GM18873 (cell line): ENCODE data around the gene CHPT1.
A peak's percentile ranks its signal among the peaks of the same experiment; 100 is the strongest.
"Not testable (repeated sequence)": the region's sequence is repeated elsewhere in the genome, so short reads cannot be mapped to it uniquely, and the experiment has no call there.

ENCODE experiments used
- ATAC-seq: cut with Tn5 transposase; IDR thresholded peaks from one replicate; pipeline ENCODE4 v1.9.1; 2021; ENCODE audit warnings: mild to moderate bottlenecking, moderate library complexity, moderate number of reproducible peaks; ENCODE audit not compliant: unreplicated experiment, low FRiP score

CHPT1 gene

DNA sequence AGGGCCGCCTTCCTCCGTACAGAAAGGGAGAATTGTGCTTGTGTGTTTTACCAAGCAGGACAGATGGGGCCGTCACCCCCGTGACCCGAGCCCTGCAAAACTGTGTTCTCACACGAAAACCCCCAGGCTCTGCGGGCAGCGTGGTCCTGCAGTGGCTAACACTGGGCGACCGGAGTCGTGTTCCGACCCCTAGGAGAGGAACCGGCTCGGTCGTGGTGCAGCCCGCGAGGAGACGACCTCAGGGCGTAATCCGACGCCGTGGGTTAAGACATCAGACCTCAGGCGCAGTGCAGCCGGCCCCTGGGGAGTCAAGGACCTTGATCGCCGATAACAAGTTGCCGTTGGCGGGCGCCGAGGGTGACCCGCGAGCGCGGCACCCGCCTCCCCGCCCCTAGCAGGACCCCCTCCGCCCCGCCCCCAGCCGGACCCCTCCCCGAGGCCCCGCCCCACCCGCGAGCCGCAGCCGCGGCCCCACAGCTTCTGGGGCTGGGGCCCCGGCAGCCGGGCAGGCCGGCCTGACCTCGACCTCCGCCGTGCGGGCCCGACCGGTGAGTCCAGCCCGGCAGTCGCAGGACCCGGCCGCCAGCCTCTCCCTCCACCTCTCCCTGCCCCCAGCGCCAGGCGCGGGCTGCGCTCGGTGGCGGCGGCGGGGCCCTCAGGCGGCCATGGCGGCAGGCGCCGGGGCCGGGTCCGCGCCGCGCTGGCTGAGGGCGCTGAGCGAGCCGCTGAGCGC, at the start of gene CHPT1:
CHPT1 (plus strand) TSS at position 444 of the 733 bp plus-strand sequence; CDS start at position 666, 222 bp downstream.
- peak; percentile 49 for ATAC-seq

DNA sequence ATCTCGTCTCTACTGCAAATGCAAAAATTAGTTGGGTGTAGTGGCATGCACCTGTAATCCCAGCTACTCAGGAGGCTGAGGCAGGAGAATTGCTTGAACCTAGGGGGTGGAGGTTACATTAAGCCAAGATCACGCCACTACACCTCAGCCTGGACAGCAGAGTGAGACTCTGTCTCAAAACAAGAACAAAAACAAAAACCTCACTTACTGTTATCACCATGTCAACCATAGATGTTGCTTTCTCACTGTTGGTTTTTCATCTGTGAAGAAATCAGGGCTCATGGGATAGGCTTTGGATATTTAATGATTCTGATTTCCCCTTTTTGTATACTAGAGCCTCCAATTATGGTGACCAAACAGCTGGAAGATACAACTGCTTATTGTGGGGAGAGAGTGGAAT, 49.7 kb upstream of the CHPT1 start:
- no peak for ATAC-seq

DNA sequence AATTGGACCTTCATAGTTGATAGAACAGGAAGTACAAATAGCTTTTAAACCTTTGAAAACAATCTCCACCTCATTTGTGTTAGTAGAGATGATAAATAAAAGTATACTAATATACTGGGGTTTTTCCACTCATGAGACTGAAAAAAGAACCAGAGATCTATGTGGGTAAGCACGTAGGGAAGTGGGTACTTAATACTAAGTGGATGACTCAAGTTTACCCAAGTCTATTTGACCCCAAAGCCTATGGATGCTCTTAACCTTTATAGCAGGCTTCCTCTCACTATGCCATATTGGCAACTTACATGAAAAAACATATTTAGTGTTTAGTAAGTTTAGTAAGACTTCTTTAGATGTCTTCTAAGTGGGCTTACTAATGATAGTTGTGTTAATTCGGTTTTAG, 49.2 kb upstream of the CHPT1 start:
- ATAC-seq: no peak

DNA sequence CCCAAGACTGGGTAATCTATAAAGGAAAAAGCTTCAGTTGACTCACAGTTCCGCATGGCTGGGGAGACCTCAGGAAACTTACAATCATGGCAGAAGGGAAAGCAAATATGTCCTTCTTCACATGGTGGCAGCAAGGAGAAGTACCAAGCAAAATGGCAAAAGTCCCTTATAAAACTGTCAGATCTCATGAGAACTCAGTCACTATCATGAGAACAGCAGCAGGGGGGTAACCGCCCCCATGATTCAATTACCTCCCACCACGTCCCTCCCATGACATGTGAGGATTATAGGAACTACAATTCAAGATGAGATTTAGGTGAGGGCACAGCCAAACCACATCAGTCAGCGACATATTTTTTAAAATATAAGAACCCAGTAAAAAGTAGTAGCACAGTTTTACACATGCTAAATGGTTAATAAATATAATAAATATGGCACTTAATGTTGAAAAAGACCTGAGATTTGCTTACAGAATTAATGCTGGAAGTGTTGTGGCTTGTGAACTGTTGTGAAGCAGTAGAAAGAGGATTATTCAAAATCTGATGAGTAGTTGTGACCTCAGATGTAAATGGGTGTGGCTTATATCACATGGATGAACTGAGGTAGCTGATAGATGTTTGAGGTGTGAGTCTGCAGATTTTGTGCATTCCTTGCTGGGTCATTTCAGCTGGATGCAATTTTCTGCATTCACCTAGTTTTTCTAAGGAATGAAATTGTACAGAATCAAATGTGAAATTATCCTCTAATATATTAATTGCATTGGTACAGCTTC, 46.9 kb upstream of the CHPT1 start:
- ATAC-seq: no peak

DNA sequence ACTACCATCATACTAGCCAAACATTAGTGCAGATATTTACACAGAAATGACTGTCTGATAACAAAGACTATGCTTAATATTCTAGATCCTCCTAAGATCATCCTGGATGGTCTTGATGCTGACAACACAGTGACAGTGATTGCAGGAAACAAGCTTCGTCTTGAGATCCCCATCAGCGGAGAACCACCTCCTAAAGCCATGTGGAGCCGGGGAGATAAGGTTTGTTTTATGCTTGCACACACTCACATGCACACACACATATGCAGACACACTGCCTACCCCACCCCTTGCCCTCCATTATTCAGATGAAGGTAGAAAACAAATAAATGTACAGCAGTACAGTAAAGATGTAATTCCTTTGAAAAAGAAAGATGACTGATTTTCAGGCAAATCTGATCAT, 44.4 kb upstream of the CHPT1 start:
- ATAC-seq: no peak

DNA sequence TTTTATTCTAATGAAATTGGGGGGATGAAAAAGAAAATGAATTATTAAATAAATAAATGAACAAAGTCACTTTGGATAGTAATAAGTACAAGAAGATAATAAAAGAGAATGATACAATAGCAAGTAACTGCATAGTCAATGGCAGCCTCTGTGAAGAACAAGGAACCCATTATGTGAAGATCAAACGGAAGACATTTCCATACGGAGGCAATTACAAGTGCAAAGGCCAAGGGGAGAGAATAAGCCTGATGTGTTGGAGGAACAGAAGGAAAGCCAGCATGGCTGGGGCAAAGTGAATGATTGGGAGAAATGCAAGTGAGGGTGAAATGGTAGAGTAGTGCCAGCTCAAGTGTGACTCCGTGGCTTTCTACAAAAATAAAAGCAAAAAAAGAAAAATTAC, 43.9 kb upstream of the CHPT1 start:
- ATAC-seq: no peak

DNA sequence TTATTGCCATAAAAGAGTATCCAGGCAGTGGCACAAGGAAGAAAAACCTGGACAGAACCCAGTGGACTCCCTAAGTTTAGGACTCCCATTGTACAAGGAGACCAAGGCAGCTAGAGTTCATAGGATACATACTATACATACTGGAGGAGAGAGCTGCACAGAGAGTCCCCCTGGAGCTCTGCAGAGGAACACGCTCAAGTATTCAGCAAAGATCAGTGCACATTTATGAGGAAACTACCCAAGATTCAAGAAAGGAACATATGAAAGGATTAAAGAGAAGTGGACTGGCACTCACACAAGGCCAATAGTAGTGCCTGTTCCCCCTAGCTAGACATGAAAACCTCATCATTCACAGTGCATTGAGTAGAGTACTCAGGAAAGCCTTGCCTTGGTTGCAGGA, 43.0 kb upstream of the CHPT1 start:
- no peak for ATAC-seq

DNA sequence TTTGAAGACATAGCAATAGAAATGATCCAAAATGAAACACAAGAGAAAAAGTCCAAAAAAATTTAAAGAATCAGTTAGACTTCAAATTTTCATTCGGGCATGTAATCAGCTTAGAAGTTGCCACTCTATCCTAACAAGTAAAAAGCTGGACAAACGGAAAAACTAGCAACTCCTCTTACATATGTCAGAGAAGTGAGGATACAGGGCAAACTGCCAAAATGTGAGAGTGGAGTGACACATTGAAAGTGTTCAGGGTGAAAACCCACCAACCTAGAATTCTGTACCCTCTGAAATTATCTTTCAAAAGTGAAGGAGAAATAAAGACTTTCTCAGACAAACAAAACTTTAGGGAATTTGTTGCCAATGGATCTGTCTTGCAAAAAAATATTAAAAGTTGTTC, 42.0 kb upstream of the CHPT1 start:
- ATAC-seq: no peak

DNA sequence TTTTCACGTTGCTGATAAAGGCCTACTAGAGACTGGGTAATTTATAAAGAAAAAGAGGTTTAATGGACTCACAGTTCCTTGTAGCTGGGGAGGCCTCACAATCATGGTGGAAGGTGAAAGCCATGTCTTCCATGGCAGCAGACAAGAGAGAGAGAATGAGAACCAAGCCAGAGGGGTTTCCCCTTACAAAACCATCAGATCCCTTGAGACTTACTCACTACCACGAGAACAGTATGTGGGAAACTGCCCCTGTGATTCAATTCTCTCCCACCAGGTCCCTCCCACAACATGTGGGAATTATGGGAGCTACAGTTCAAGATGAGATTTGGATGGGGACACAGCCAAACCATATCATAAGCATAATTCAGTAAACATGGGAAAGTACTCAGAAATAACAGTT, 36.8 kb upstream of the CHPT1 start:
- ATAC-seq: not testable (repeated sequence)

DNA sequence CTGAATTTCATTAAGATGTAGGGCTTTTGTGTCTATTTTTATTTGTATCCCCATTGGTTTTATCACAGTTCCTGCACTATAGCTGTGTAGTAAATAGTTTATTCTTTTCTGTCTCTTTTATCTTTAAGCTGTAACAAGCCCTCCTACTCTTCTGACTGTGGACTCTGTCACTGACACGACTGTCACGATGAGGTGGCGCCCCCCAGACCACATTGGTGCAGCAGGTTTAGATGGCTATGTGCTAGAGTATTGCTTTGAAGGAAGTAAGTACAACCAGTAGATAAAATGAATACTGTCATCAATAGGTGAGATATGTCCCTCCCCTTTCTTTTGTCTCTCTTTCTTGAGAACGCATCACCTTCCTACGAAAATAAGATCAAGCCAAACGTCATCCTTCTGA, 34.1 kb upstream of the CHPT1 start:
- ATAC-seq: no peak

DNA sequence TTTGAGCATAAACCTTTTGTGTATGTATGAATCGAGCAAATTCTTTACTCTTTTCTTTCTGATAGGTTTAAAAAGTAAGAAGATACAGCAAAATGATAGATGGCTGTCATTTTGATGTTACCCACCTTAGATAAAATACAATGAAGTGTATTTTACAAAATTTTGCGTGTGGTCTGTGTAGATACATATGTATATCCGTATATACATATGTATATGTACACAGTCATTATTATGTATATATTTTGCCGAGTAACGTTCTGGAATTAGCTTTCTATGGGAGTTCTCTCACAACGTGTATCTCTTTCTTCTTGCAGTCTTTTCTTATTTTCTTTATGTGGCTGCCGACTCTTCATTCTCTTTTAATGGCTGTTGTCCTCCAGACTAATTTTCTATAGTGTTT, 32.4 kb upstream of the CHPT1 start:
- ATAC-seq: no peak

DNA sequence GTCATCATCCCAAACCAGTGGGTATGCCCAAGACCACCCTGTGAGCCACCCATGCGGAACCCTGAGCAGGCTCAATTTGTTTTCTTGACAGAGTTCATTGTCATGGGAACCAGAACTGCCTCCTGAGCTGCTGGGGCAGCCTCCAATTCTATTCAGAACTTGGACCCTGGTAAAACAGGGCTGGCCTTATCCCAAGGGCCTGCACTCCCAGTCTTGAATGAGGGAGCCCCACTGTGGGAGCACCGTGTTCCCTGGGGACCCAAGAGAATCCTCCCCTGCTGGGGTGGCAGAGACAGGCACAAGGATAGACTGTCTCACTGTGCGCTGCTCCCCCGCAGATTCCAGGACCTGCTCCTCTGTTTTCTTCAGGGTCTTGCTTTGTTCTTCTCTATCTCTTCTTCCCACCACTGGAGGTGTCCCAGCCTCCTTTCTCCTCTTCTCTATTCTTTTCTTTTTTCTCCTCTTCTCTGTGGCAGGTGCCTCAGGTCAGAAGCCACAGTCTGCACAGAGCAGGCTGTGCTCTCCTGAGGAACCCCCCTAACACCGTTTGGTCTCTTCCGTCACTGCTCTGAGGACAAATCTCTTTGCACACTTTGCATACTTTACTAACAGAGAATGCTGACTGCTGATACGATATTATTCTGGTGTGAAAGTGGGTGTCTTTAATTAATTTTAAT, 31.2 kb upstream of the CHPT1 start:
- ATAC-seq: no peak

DNA sequence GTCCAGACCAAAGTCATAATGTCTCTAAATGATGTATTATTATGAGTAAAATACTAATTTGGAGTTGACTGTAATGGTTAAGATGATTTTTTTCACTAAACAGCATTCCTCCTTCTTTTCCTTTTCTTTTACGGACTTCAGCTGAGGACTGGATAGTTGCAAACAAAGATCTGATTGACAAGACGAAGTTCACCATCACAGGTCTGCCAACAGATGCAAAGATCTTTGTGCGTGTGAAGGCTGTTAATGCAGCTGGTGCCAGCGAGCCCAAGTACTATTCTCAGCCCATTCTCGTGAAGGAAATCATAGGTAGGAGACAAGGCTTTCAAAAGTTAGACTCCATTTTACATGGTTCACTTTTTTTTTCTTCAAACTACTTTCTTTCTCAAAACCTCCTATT, 29.8 kb upstream of the CHPT1 start:
- no peak for ATAC-seq

DNA sequence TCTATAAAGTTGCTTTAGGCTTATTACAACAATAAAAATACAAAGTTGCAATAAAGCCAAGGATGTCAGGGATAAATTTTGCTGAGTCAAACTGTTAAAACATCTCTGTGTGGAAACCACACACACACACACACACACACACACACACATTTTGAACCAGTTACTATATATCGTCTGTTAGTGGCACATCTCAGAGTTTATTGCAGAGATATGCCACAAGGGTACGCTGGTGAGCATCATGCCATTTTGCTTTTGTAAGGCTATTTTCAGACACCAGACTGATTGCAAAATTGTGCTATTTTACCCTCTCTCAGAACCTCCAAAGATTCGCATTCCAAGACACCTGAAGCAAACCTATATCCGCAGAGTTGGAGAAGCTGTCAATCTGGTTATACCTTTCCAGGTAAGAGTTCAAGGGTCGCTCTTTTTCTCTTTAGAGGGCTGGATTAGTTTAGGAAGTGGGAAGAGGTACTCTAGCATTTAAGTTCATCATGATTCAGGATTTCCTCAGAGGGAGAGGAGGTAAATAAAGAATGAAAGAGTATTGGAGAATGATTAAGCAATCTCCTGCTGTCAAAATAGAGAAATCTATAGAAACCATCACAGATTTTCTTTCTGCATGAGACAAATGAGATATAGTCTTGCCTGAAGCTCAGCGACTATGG, 27.3 kb upstream of the CHPT1 start:
- ATAC-seq: no peak

DNA sequence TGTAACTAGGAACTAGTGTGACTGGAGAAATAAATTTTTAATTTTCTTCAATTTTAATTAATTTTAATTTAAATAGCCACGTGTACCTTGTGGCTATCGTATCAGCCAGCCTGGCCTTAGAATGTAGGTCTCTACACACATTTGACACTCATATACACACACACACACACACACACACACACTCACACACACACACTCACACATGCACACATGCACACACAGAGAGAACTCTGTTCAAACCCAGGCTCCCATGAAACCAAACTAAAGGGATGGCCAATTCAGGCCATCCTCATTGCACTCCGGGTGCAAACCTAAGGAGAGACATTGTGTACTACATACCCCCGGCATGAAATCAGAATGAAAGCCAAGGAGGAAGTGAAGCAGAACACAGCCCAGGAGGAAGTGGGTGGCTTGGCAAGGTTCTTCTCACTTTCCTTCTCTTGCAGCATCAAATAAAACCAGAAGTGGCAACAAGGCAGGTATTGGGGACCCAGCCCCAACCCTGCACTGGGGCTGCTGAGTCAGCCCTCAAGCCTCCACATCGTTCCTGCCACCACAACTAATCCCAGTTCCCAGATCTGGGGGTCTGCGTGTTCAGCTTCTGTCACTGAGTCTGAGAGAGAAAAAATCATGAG, 26.2 kb upstream of the CHPT1 start:
- ATAC-seq: no peak

DNA sequence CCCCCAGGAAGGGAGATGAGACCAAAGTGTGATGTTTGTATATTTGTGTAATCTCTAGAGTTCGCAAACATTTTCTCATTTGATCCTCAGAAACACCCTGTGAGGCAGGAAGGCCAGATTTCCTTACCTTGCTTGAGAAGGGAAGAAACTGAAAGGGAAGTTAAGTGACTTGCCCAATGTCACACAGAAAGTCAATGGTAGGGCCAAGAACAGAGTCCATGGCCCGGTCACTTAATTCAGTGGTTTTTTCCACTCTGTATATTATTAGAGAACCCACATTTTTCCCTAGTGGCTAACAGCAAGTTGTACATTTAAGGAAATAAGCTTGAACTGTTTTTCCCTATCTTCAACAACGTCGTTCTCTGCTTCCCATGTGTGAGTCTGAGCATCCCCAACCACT, 25.6 kb upstream of the CHPT1 start:
- ATAC-seq: no peak

DNA sequence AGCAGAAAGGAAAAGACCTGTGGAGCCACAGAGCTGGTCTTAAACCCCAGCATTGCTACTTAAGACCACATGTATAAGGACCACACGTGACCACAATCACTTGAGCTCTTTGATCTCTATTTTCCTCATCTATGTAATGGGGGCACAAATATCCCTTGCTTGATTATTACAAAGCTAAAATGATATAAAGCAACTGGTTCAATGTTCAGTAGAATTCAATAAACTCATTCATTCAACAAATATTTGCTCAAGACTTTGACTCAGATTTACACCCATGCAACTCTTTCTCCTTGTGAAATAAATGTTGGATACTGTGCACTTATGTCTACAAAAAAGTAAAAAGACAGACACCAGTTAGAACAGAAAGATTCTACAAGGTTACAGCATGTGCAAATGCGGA, 21.9 kb upstream of the CHPT1 start:
- no peak for ATAC-seq

DNA sequence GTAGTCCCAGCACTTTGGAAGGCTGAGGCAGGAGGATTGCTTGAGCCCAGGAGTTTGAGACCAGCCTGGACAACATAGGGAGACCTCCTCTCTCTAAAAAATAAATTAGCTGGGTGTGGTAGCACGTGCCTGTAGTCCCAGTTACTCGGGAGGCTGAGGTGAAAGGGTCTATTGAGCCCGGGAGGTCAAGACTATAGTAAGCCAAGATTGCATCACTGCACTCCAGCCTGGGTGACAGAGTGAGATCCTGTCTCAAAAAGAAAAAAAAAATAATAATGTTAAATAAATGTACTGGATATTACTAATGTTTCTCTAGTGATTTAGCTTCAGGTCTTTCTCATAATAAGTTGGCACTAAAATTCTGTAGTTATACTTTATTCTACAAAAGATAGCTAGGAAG, 20.9 kb upstream of the CHPT1 start:
- not testable (repeated sequence) for ATAC-seq

DNA sequence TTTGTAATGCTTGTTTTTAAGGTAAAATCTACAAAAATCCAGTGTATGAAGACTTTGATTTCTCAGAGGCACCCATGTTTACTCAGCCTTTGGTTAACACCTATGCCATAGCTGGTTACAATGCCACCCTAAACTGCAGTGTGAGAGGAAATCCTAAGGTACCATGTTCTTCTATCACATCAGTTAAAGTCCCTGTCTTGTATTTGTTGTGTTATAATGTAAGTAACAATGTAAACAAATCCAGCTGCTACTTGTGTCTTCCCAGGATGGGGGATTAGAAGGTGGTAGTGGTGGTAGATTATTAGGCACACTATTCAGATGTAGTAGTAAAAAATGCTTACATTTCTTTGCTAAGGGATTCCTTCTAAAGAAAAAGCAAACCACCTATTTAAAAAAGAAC, 19.4 kb upstream of the CHPT1 start:
- ATAC-seq: no peak

DNA sequence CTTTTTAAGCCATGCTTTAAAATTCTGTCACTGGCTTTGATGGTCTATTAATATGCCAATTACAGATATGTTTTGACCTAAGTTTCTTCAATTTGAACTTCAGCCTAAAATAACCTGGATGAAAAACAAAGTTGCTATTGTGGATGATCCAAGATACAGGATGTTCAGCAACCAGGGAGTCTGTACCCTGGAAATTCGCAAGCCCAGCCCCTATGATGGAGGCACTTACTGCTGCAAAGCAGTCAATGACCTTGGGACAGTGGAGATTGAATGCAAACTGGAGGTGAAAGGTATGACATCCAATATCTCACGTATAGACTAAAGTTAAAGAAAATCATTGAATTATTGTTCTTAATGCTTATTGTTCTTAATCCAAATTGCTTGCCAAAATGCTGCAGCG, 17.2 kb upstream of the CHPT1 start:
- ATAC-seq: no peak

DNA sequence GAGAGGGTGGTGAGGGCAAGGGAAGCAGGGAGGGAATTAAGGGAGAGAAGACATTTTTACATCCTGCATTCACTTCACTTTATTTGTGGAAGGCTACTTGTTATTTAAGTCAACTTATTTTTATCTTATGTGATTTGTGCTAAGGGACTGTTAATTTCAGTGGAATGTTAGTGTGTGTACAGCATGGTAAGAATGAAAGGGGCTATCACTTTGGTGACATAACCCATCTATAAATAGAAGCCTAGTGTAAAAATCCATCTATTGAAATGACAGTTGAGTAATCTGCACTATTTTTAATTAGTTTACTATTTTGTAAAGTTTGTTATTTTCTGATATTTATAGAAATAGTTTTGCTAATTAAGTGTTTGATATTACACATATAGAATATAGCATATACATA, 16.8 kb upstream of the CHPT1 start:
- no peak for ATAC-seq
